Measurements from ENCODE around the gene CDH4. TPM values are rescaled to one million over a fixed set of nuclear protein-coding genes. Genes with fewer than 3 reads are reported as not detected.

CDH4 gene
- total RNA-seq, 1 donor from 2014 or later, result 39.7 TPM

DNA sequence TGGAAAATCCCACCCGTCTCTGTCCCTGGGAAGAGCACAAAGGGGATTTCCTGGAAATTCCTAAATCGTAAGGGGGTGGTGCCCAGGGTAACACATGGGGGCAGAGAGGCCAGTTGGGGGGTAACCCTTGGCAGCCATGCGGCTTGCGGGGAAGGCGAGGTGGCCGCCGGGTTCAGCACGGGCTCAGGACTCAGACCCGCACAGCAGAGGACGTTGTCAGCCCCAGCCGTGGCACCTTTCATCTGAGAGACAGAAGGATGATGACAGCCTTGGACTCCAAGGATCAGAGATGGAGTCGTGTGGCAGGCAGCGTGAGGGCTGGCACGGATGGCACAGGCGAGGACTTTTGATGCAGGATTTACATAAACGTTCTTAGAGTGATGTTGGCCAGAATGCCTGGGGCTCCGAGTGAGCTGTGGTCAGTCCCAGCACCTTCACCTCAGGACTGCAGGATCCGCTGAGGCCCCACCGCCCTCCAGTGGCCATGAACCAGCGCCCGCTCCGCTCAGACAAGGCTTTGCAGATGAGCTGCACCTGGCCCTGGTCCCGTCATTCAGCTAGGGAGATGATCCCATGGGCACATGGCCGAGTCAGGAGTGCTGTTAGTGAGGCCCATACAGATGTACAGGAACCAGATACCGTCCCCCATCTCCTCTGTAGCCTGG is 623.3 kb downstream of the CDH4 start:
- Histone ChIP-seq H3K4me3 (ENCODE audit: low read depth, low read length) (no peak overlapping the region), H3K27me3 (ENCODE audit: control insufficient read depth, insufficient read depth, low read length) (no peaks in the 10 kb centered on the region), H3K36me3 (ENCODE audit: control insufficient read depth, insufficient read depth, low read length) (no peaks in the 10 kb centered on the region)
- TF ChIP-seq, protein P1, sequence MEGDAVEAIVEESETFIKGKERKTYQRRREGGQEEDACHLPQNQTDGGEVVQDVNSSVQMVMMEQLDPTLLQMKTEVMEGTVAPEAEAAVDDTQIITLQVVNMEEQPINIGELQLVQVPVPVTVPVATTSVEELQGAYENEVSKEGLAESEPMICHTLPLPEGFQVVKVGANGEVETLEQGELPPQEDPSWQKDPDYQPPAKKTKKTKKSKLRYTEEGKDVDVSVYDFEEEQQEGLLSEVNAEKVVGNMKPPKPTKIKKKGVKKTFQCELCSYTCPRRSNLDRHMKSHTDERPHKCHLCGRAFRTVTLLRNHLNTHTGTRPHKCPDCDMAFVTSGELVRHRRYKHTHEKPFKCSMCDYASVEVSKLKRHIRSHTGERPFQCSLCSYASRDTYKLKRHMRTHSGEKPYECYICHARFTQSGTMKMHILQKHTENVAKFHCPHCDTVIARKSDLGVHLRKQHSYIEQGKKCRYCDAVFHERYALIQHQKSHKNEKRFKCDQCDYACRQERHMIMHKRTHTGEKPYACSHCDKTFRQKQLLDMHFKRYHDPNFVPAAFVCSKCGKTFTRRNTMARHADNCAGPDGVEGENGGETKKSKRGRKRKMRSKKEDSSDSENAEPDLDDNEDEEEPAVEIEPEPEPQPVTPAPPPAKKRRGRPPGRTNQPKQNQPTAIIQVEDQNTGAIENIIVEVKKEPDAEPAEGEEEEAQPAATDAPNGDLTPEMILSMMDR (IDR thresholded peaks at IDR 0.05; ENCODE audit: insufficient read depth, low read length, poor library complexity, severe bottlenecking), result peak; percentile 28
- DNase-seq (ENCODE audit: low read depth), result no peak

DNA sequence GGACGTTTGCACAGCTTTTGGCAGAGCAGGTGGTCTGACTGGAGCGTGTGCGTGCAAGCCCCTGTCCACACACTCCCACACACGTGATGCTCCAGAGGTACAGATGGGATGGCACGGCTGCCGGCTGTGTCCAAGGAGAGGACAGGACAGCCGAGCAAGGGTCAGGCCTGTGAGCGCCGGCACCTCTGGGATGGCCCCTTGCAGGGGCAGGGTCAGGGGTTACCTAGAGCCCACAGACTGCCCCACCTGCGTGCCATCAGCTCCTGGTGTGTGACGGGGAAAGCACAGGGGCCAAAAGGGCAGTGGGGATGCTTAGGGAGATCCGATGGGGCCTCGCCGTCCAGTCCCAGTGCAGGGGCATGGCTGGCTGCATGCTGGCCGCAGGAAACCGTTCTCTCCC is 623.9 kb downstream of the CDH4 start:
- DNase-seq (ENCODE audit: low read depth), result no peak
- no peaks in the 10 kb centered on the region for H3K27me3 ChIP-seq (ENCODE audit: control insufficient read depth, insufficient read depth, low read length)
- H3K4me3 ChIP-seq (ENCODE audit: low read depth, low read length), result no peak overlapping the region
- TF ChIP-seq, protein P1 (IDR thresholded peaks at IDR 0.05; ENCODE audit: insufficient read depth, low read length, poor library complexity, severe bottlenecking), result no peak
- no peaks in the 10 kb centered on the region for H3K36me3 ChIP-seq (ENCODE audit: control insufficient read depth, insufficient read depth, low read length)

- H3K36me3 ChIP-seq (ENCODE audit: control insufficient read depth, insufficient read depth, low read length), result no peaks in the 10 kb centered on the region
- DNase-seq (ENCODE audit: low read depth), result no peak
- TF ChIP-seq, protein P1 (IDR thresholded peaks at IDR 0.05; ENCODE audit: insufficient read depth, low read length, poor library complexity, severe bottlenecking), result no peak
- no peaks in the 10 kb centered on the region for H3K27me3 ChIP-seq (ENCODE audit: control insufficient read depth, insufficient read depth, low read length)
- no peak overlapping the region for H3K4me3 ChIP-seq (ENCODE audit: low read depth, low read length)
These were observed 625.1 kb downstream of the CDH4 start for GRCh38 chr20:61876952-61877728.

- Histone ChIP-seq H3K4me3 (ENCODE audit: low read depth, low read length) (no peak overlapping the region), H3K36me3 (ENCODE audit: control insufficient read depth, insufficient read depth, low read length) (no peaks in the 10 kb centered on the region), H3K27me3 (ENCODE audit: control insufficient read depth, insufficient read depth, low read length) (no peaks in the 10 kb centered on the region)
- TF ChIP-seq, protein P1 (IDR thresholded peaks at IDR 0.05; ENCODE audit: insufficient read depth, low read length, poor library complexity, severe bottlenecking), result no peak
- DNase-seq (ENCODE audit: low read depth), result no peak
These were observed 625.9 kb downstream of the CDH4 start for GRCh38 chr20:61877776-61878477.

GRCh38 chr20:61878478-61879302 is 626.6 kb downstream of the CDH4 start:
- DNase-seq (ENCODE audit: low read depth), result no peak
- H3K4me3 ChIP-seq (ENCODE audit: low read depth, low read length), result no peak overlapping the region
- peaks cover under 1% of the 10 kb centered on the region for H3K27me3 ChIP-seq (ENCODE audit: control insufficient read depth, insufficient read depth, low read length)
- TF ChIP-seq, protein P1 (IDR thresholded peaks at IDR 0.05; ENCODE audit: insufficient read depth, low read length, poor library complexity, severe bottlenecking), result no peak
- H3K36me3 ChIP-seq (ENCODE audit: control insufficient read depth, insufficient read depth, low read length), result no peaks in the 10 kb centered on the region
